Measurements from ENCODE around the gene KIAA1191. TPM values are rescaled to one million over a fixed set of nuclear protein-coding genes. Genes with fewer than 3 reads are reported as not detected.

KIAA1191 gene
- total RNA-seq, 1 experiment from 2014 or later, result 128 TPM

GRCh38 chr5:176384366-176384930, 22.9 kb upstream of the KIAA1191 start:
- Histone ChIP-seq H3K4me2 (ENCODE audit: insufficient read depth, insufficient read length, low read length) (no peak overlapping the region), H3K79me1 (ENCODE audit: insufficient read depth, low read depth, low read length, poor library complexity, severe bottlenecking) (no peaks in the 10 kb centered on the region), H3K23ac (ENCODE audit: insufficient read length, low read depth, low read length) (no peak overlapping the region), H3K14ac (ENCODE audit: insufficient read depth, low read length) (no peak overlapping the region), H4K5ac (ENCODE audit: insufficient read length, low read depth, low read length) (no peak overlapping the region), H3K4ac (ENCODE audit: low read depth, low read length) (no peak overlapping the region), H2BK20ac (ENCODE audit: low read depth, low read length, poor library complexity, severe bottlenecking) (no peak overlapping the region), H3K4me1 (ENCODE audit: insufficient read depth, low read length) (no peaks in the 10 kb centered on the region), H2BK15ac (ENCODE audit: low read depth, low read length) (no peak overlapping the region), H4K91ac (ENCODE audit: insufficient read length, low read depth, low read length) (no peak overlapping the region), H3K9me3 (ENCODE audit: control insufficient read depth, low read depth, low read length) (no peaks in the 10 kb centered on the region), H2AK5ac (ENCODE audit: insufficient read length, low read length) (no peak overlapping the region), H2BK12ac (ENCODE audit: insufficient read length, low read depth, low read length) (no peak overlapping the region), H2BK120ac (ENCODE audit: low read depth, low read length, poor library complexity, severe bottlenecking) (no peak overlapping the region), H4K20me1 (ENCODE audit: control insufficient read depth, insufficient read depth, insufficient read length) (no peaks in the 10 kb centered on the region), H3K56ac (ENCODE audit: insufficient read length, low read depth, low read length) (no peak overlapping the region), H3T11ph (ENCODE audit: low read length) (no peak overlapping the region), H3K79me2 (ENCODE audit: insufficient read depth, low read length) (peaks cover 8% of the 10 kb centered on the region; the same call in 1 of the 2 replicates), H2AFZ (ENCODE audit: low read length) (no peak overlapping the region), H3K18ac (ENCODE audit: insufficient read length, low read depth, low read length) (no peak overlapping the region), H3K23me2 (ENCODE audit: insufficient read length, low read depth, low read length, poor library complexity, severe bottlenecking) (peaks cover 6% of the 10 kb centered on the region), H3K27me3 (ENCODE audit: insufficient read depth, low read length) (no peaks in the 10 kb centered on the region), H4K8ac (replicated peaks; ENCODE audit: insufficient read length, low read depth, low read length) (no peak overlapping the region), H3K9ac (ENCODE audit: extremely low read depth, insufficient read length, low read length) (no peak overlapping the region), H3K27ac (ENCODE audit: insufficient read length, low read depth, low read length) (no peak overlapping the region), H2BK5ac (ENCODE audit: insufficient read length, low read length) (no peak overlapping the region)
- Mint-ChIP-seq H3K27me3 (ENCODE audit: low read depth) (no peaks in the 10 kb centered on the region), H3K27ac (no peak overlapping the region), H3K9me3 (peaks cover 0 to 3% of the 10 kb centered on the region in 2 experiments; a peak in 1 of 5 replicates), H3K4me3 (no peak overlapping the region), H3K36me3 (ENCODE audit: insufficient read depth in 1 of 3, low read depth in 3 of 3) (peaks cover 35 to 77% (median 43%) of the 10 kb centered on the region in 3 experiments), H3K4me1 (peaks cover 9 to 10% of the 10 kb centered on the region in 2 experiments)
- no CpG with 5 or more reads among the region's 8 CpGs for WGBS (ENCODE audit: extremely low coverage, insufficient read length, low lambda C conversion rate)
- TF ChIP-seq CTCF (conservative IDR thresholded peaks at IDR 0.05), result no peak
- DNase-seq, result no peak

All from H9 (cell line).